PC-9 (cell line): ENCODE measurements around the gene CNTN6. TPM values are rescaled to one million over a fixed set of nuclear protein-coding genes. Genes with fewer than 3 reads are reported as not detected.

Source experiments
- BruUV-seq: library from RNA; stranded (reverse); fragments of 400-500 nt; replicated peaks from 2 replicates; lab custom pipeline; 2021; lab: Mats Ljungman, UMichigan
- CTCF ChIA-PET: fragments of 300-600 bp; sonication (Branson Sonifier 250); formaldehyde crosslinking; loops from one replicate; lab custom pipeline; 2022; ENCODE audit warnings: antibody characterized with exemption; lab: Charles Lee
- POLR2A ChIA-PET: fragments of 300-600 bp; sonication (Branson Sonifier 250); formaldehyde crosslinking; loops from one replicate; lab custom pipeline; 2022; ENCODE audit warnings: antibody characterized with exemption; ENCODE audit not compliant: unreplicated experiment; lab: Charles Lee
- DNase-seq, 2 experiments: peaks; one replicate each; pipeline versions ENCODE4 v3.0.0 to v3.0.0-alpha.2; 2015 to 2022; ENCODE audit warnings: mixed read lengths in 1 of 2
- H2AFZ ChIP-seq: fragments of 200-600 bp; sonication (generic); 2 replicates; pipeline ENCODE4 v1.8.1; 2017; ENCODE audit warnings: antibody characterized with exemption
- H3F3A ChIP-seq: fragments of 200-600 bp; sonication (generic); 2 replicates; pipeline ENCODE4 v1.8.1; 2017; ENCODE audit warnings: antibody characterized with exemption, mild to moderate bottlenecking, low read depth; ENCODE audit not compliant: insufficient read depth
- H3K27ac ChIP-seq: fragments of 200-600 bp; sonication (generic); 2 replicates; pipeline ENCODE4 v1.6.1; 2016; ENCODE audit warnings: mixed run types
- H3K27me3 ChIP-seq: fragments of 200-600 bp; sonication (generic); 2 replicates; pipeline ENCODE4 v1.6.1; 2016; ENCODE audit warnings: low read depth, mixed run types; ENCODE audit not compliant: insufficient read depth
- H3K36me3 ChIP-seq: fragments of 200-600 bp; sonication (generic); 2 replicates; pipeline ENCODE4 v1.6.1; 2016; ENCODE audit warnings: low read depth, mixed run types
- H3K4me1 ChIP-seq: fragments of 200-600 bp; sonication (generic); replicated peaks from 2 replicates; pipeline ENCODE4 v1.6.1; 2016; ENCODE audit warnings: mixed run types; ENCODE audit not compliant: insufficient read depth
- H3K4me2 ChIP-seq: fragments of 200-600 bp; sonication (generic); 2 replicates; pipeline ENCODE4 v1.6.1; 2017; ENCODE audit warnings: mixed run types
- H3K4me3 ChIP-seq: fragments of 200-600 bp; sonication (generic); 2 replicates; pipeline ENCODE4 v1.6.1; 2016; ENCODE audit warnings: mixed run types
- H3K79me2 ChIP-seq: fragments of 200-600 bp; sonication (generic); 2 replicates; pipeline ENCODE4 v1.6.1; 2017; ENCODE audit warnings: low read depth, mixed run types
- H3K9me2 ChIP-seq: fragments of 200-600 bp; sonication (generic); 2 replicates; pipeline ENCODE4 v1.8.1; 2017; ENCODE audit warnings: mild to moderate bottlenecking; ENCODE audit not compliant: insufficient read depth
- H3K9me3 ChIP-seq: fragments of 200-600 bp; sonication (generic); 2 replicates; pipeline ENCODE4 v1.8.1; 2016; ENCODE audit warnings: low read depth; ENCODE audit not compliant: insufficient read depth
- H4K20me1 ChIP-seq: fragments of 200-600 bp; sonication (generic); 2 replicates; pipeline ENCODE4 v1.8.1; 2017; ENCODE audit not compliant: insufficient read depth
- CTCF ChIP-seq: fragments of 200-600 bp; sonication (generic); conservative IDR thresholded peaks from 2 replicates; pipeline ENCODE4 v1.6.1; 2017; ENCODE audit warnings: mixed run types, antibody characterized with exemption, mild to moderate bottlenecking, moderate library complexity
- EZH2 ChIP-seq: fragments of 200-600 bp; sonication (generic); IDR thresholded peaks from 2 replicates; pipeline ENCODE4 v1.8.0; 2017; ENCODE audit warnings: antibody characterized with exemption, low read depth
- intact Hi-C: fragments of 100-400 bp; cut with micrococcal nuclease; formaldehyde crosslinking; loops from one replicate; pipeline ENCODE4 v1.10.0; 2022; ENCODE audit not compliant: unreplicated experiment
- total RNA-seq: library from RNA; stranded (reverse); gene quantifications from 2 replicates; pipeline ENCODE4 v1.2.3, GENCODE V29; 2021

CNTN6 gene
- total RNA-seq, 1 experiment from 2014 or later, result not detected

GRCh38 chr3:1444195-1444594 lies 351.4 kb downstream of the CNTN6 start:
- ChIA-PET POLR2A (no interaction called here), CTCF (no interaction called here)
- intact Hi-C loops, result no loop called here
- H3F3A ChIP-seq, result no peaks in the 10 kb centered on the region
- H3K36me3 ChIP-seq, result no peaks in the 10 kb centered on the region
- no TSS peak for BruUV-seq
- DNase-seq, result no peak
- H3K4me3 ChIP-seq, result no peak overlapping the region
- no peaks in the 10 kb centered on the region for H3K9me2 ChIP-seq
- no peaks in the 10 kb centered on the region for H3K4me1 ChIP-seq
- H3K27ac ChIP-seq, result no peak overlapping the region
- H3K9me3 ChIP-seq, result no peaks in the 10 kb centered on the region
- no peaks in the 10 kb centered on the region for H3K27me3 ChIP-seq
- no peaks in the 10 kb centered on the region for H3K79me2 ChIP-seq
- no peaks in the 10 kb centered on the region for H4K20me1 ChIP-seq
- no peak overlapping the region for H3K4me2 ChIP-seq
- TF ChIP-seq CTCF, result no peak
- TF ChIP-seq EZH2, result no peak
- no peak overlapping the region for H2AFZ ChIP-seq

GRCh38 chr3:1446531-1446930 lies 353.7 kb downstream of the CNTN6 start:
- Histone ChIP-seq H3K4me3 (no peak overlapping the region), H3K9me2 (no peaks in the 10 kb centered on the region), H2AFZ (no peak overlapping the region), H3K36me3 (no peaks in the 10 kb centered on the region), H4K20me1 (no peaks in the 10 kb centered on the region), H3K79me2 (no peaks in the 10 kb centered on the region), H3K27me3 (no peaks in the 10 kb centered on the region), H3K4me2 (no peak overlapping the region), H3K9me3 (no peaks in the 10 kb centered on the region), H3K27ac (no peak overlapping the region), H3F3A (no peaks in the 10 kb centered on the region), H3K4me1 (no peaks in the 10 kb centered on the region)
- no peak for TF ChIP-seq EZH2
- no peak for TF ChIP-seq CTCF
- intact Hi-C loops, result no loop called here
- ChIA-PET POLR2A (no interaction called here), CTCF (no interaction called here)
- DNase-seq, result no peak
- BruUV-seq, result no TSS peak

GRCh38 chr3:1447452-1447851 lies 354.6 kb downstream of the CNTN6 start:
- Histone ChIP-seq H3F3A (no peaks in the 10 kb centered on the region), H4K20me1 (no peaks in the 10 kb centered on the region), H3K9me2 (no peaks in the 10 kb centered on the region), H3K4me2 (no peak overlapping the region), H3K36me3 (no peaks in the 10 kb centered on the region), H3K4me1 (no peaks in the 10 kb centered on the region), H3K4me3 (no peak overlapping the region), H3K79me2 (no peaks in the 10 kb centered on the region), H3K9me3 (no peaks in the 10 kb centered on the region), H3K27ac (no peak overlapping the region), H2AFZ (no peak overlapping the region), H3K27me3 (no peaks in the 10 kb centered on the region)
- intact Hi-C loops, result no loop called here
- ChIA-PET POLR2A (no interaction called here), CTCF (no interaction called here)
- BruUV-seq, result no TSS peak
- TF ChIP-seq EZH2 (no peak), CTCF (no peak)
- no peak for DNase-seq
